Mesothelial cell of epicardium (in vitro differentiated cells): ENCODE results near the gene CCDC194. TPM values are rescaled to one million over a fixed set of nuclear protein-coding genes. Genes with fewer than 3 reads are reported as not detected.
A peak's percentile ranks its signal among the peaks of the same experiment; 100 is the strongest.

Source experiments
- DNase-seq, 2 experiments: peaks; one replicate each; pipeline ENCODE4 v3.0.0; 2021; ENCODE audit warnings: low spot score in 2 of 2; ENCODE audit not compliant: unreplicated experiment in 2 of 2
- H3K27ac Mint-ChIP-seq: 2 replicates; pipeline ENCODE4 v1.8.0; 2021; ENCODE audit warnings: mixed read lengths
- H3K27me3 Mint-ChIP-seq: 2 replicates; pipeline ENCODE4 v1.8.0; 2021; ENCODE audit warnings: low read depth, mixed read lengths
- H3K36me3 Mint-ChIP-seq: 2 replicates; pipeline ENCODE4 v1.8.0; 2021; ENCODE audit warnings: mixed read lengths
- H3K4me1 Mint-ChIP-seq: 2 replicates; pipeline ENCODE4 v1.8.0; 2021; ENCODE audit warnings: mixed read lengths
- H3K4me3 Mint-ChIP-seq: 2 replicates; pipeline ENCODE4 v1.8.0; 2021; ENCODE audit warnings: mild to moderate bottlenecking, moderate library complexity, mixed read lengths
- H3K9me3 Mint-ChIP-seq: 2 replicates; pipeline ENCODE4 v1.8.0; 2021; ENCODE audit warnings: mixed read lengths
- CTCF ChIP-seq: fragments of 200-600 bp; sonication (generic); IDR thresholded peaks from one replicate; pipeline ENCODE4 v1.5.0; 2021; ENCODE audit warnings: antibody characterized with exemption; ENCODE audit not compliant: unreplicated experiment
- total RNA-seq: library from RNA; stranded (reverse); gene quantifications from 3 replicates; pipeline ENCODE4 v1.2.1, GENCODE V29; 2021

Gene CCDC194
- total RNA-seq, 1 donor from 2014 or later: 11.9 TPM

DNA sequence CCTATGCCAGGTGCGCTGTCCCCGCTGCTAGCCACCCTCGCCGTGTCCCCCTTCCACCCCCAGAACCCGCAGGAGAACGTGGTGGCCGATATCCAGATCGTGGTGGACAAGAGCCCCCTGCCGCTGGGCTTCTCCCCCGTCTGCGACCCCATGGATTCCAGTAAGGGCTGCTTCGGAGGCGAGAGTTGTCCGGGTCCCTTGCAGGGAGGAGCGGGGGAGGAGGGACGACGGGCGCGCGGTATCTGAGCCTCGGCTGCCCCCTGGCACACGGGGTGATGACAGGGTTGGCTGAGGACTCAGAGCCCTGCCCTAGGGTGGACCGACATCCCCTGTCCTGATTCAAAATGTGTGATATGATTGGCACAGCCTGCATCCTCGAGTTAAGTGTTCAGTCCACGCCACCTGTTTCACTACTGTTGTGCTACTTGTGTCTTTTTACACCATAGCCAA is 26.5 kb upstream of the CCDC194 start:
- DNase-seq: peak in 1 of 2 experiments; percentile 55
- Mint-ChIP-seq H3K4me1 (peaks cover 20% of the 10 kb centered on the region), H3K27me3 (no peaks in the 10 kb centered on the region), H3K9me3 (no peaks in the 10 kb centered on the region), H3K4me3 (peak overlapping the region; percentile 84), H3K36me3 (peaks cover 3% of the 10 kb centered on the region), H3K27ac (peak overlapping the region; percentile 69)
- no peak for TF ChIP-seq CTCF

DNA sequence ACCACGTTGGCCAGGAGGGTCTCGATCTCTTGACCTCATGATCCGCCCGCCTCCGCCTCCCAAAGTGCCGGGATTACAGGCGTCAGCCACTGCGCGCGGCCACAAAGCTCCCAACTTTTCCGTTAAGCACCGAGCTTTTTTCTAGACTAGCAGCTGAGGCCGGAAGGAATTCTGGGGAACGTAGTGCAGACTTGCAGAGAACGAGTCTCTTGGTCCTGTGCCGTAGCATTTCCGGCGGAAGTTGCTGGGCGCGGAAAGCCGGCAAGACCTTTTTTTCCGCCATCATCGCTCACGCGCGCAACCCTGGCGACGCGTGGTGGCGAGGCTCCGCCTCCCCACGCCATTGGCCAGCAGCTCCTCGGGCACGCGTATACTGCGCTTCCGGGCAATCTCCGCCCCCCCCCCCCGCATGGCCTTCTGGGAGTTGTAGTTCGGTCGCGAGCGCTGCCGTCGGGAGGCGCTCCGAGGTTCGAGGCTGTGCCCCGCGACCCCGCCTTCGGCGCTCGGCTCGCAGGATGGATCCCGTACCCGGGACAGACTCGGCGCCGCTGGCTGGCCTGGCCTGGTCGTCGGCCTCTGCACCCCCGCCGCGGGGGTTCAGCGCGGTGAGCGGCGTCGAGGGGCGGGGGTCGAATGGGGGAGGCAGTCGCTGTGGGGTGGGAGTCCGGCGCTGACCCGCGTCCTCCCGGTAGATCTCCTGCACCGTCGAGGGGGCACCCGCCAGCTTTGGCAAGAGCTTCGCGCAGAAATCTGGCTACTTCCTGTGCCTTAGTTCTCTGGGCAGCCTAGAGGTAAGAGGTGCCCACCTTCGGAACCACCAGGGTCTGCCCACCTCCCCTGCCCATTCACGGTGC is 25.9 kb upstream of the CCDC194 start, which contains the start of gene MVB12A:
Gene MVB12A, plus strand, starts transcription at position 427 of the 854 bp plus-strand sequence. Its CDS starts 89 bp downstream, at position 516.
- peak; percentile 94 to 95 for DNase-seq
- no peaks in the 10 kb centered on the region for H3K9me3 Mint-ChIP-seq
- no peak for TF ChIP-seq CTCF
- H3K36me3 Mint-ChIP-seq: peaks cover 3% of the 10 kb centered on the region
- peaks cover 27% of the 10 kb centered on the region for H3K4me1 Mint-ChIP-seq
- H3K27me3 Mint-ChIP-seq: no peaks in the 10 kb centered on the region
- H3K27ac Mint-ChIP-seq: peak within 1 kb of the TSS; percentile 97
- peak within 1 kb of the TSS; percentile 84 for H3K4me3 Mint-ChIP-seq

- Mint-ChIP-seq H3K27ac (peak overlapping the region; percentile 97), H3K4me3 (peak overlapping the region; percentile 84), H3K4me1 (peaks cover 28% of the 10 kb centered on the region), H3K36me3 (peaks cover 3% of the 10 kb centered on the region), H3K27me3 (no peaks in the 10 kb centered on the region), H3K9me3 (no peaks in the 10 kb centered on the region)
- no peak for TF ChIP-seq CTCF
- no peak for DNase-seq
Observed at GRCh38 chr19:17419154-17419620, 25.2 kb upstream of the CCDC194 start.

DNA sequence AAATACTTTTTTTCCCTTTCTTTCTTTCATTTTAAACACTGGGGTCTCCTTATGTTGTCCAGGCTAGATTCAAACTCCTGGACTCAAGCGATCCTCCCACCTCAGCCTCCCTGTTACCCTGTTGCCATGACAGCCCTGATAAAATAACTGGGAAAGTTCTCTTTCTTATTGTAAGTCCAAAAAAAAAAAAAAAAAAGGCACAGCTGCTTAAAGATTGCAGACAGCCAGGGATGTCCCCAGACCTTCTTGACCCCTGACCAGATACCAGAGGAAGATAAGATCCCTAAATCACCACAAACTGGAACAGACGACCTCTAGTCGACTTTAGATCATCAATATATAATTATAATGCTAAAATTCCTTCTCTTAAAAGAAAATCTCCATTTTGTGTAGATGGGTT is 24.7 kb upstream of the CCDC194 start:
- TF ChIP-seq CTCF: no peak
- no peak for DNase-seq
- Mint-ChIP-seq H3K4me3 (peak overlapping the region; percentile 84), H3K4me1 (peaks cover 26% of the 10 kb centered on the region), H3K27ac (peak overlapping the region; percentile 97), H3K36me3 (peaks cover 3% of the 10 kb centered on the region), H3K27me3 (no peaks in the 10 kb centered on the region), H3K9me3 (no peaks in the 10 kb centered on the region)

GRCh38 chr19:17415121-17415520 is 21.1 kb upstream of the CCDC194 start:
- peaks cover 40% of the 10 kb centered on the region for H3K4me1 Mint-ChIP-seq
- DNase-seq: no peak
- no peaks in the 10 kb centered on the region for H3K36me3 Mint-ChIP-seq
- H3K9me3 Mint-ChIP-seq: no peaks in the 10 kb centered on the region
- no peaks in the 10 kb centered on the region for H3K27me3 Mint-ChIP-seq
- H3K27ac Mint-ChIP-seq: peak overlapping the region; percentile 95
- TF ChIP-seq CTCF: no peak
- H3K4me3 Mint-ChIP-seq: peak overlapping the region; percentile 48
